Measurements from ENCODE around the gene TLCD1. TPM values are rescaled to one million over a fixed set of nuclear protein-coding genes. Genes with fewer than 3 reads are reported as not detected.

Gene TLCD1
- total RNA-seq, 4 donors from 2014 or later = 0.44 to 1.2 TPM; not detected in 2

GRCh38 chr17:28675490-28675889 is 50.5 kb downstream of the TLCD1 start:
- H3K36me3 ChIP-seq = peaks cover 4 to 99% (median 79%) of the 10 kb centered on the region in 3 donors

More at GRCh38 chr17:28675490-28675889, 50.5 kb downstream of the TLCD1 start:
- Histone ChIP-seq H3K27ac (no peak overlapping the region), H3K4me3 (no peak overlapping the region), H3K27me3 (no peaks in the 10 kb centered on the region), H3K4me1 (no peaks in the 10 kb centered on the region), H3K9me3 (no peaks in the 10 kb centered on the region)
- 54 to 55% methylated on average over 3 of the region's 3 CpGs for WGBS, 2 donors
- TF ChIP-seq EP300 (IDR thresholded peaks at IDR 0.05) = no peak
- no peak for DNase-seq (ENCODE audit: low spot score in 2 of 2)

Small RNAs within 50 kb of the gene (small RNA-seq; reads per million reads assigned to genes)
- not detected for gene SNORD42A
- not detected for gene SNORD42B
- not detected for gene SNORD4A
- gene SNORD4B = not detected

Other genes starting within 250 kb of the TLCD1 start
- gene FOXN1, start 219.9 kb downstream of the TLCD1 start, total RNA-seq = not detected
- gene UNC119, start 173.6 kb downstream of the TLCD1 start, total RNA-seq = 10 to 100 TPM; 20.5 to 30.0 (median 22.4) TPM
- gene PIGS, start 154.7 kb downstream of the TLCD1 start, total RNA-seq = 10 to 100 TPM; 62.2 to 82.4 (median 73.2) TPM
- gene ALDOC, start 149.3 kb downstream of the TLCD1 start, total RNA-seq = 100 to 1,000 TPM in 3 of 4 donors, 10 to 100 TPM in 1; 46.2 to 222 (median 141) TPM
- gene SPAG5, start 127.2 kb downstream of the TLCD1 start, total RNA-seq = 10 to 100 TPM in 1 of 4 donors, 1 to 10 TPM in 3; 5.7 to 11.4 (median 7.6) TPM
- 10 to 100 TPM in 3 of 4 donors, 1 to 10 TPM in 1; 5.7 to 34.5 (median 16.2) TPM for gene RSKR, start 112.0 kb downstream of the TLCD1 start, total RNA-seq
- gene BLTP2, start 81.1 kb downstream of the TLCD1 start, total RNA-seq = 100 to 1,000 TPM in 3 of 4 donors, 10 to 100 TPM in 1; 95.1 to 133 (median 111) TPM
- 10 to 100 TPM; 26.7 to 45.3 (median 32.4) TPM for gene SDF2, start 64.3 kb downstream of the TLCD1 start, total RNA-seq
- 100 to 1,000 TPM in 1 of 4 donors, 10 to 100 TPM in 3; 56.4 to 101 (median 66.6) TPM for gene SUPT6H, start 64.0 kb downstream of the TLCD1 start, total RNA-seq
- gene PROCA1, start 14.3 kb downstream of the TLCD1 start, total RNA-seq = 1 to 10 TPM; 2.1 to 6.3 (median 4.6) TPM
- gene RAB34, start 8.4 kb downstream of the TLCD1 start, total RNA-seq = 100 to 1,000 TPM; 189 to 298 (median 196) TPM
- 100 to 1,000 TPM; 431 to 573 (median 517) TPM for gene RPL23A, start 6.2 kb downstream of the TLCD1 start, total RNA-seq
- gene NEK8, start 2.6 kb upstream of the TLCD1 start, total RNA-seq = 1 to 10 TPM; 2.8 to 6.0 (median 3.5) TPM
- 10 to 100 TPM; 18.4 to 42.8 (median 30.0) TPM for gene TRAF4, start 17.8 kb upstream of the TLCD1 start, total RNA-seq
- 10 to 100 TPM in 2 of 4 donors, 1 to 10 TPM in 2; 6.1 to 17.1 (median 11.4) TPM for gene FAM222B, start 116.6 kb upstream of the TLCD1 start, total RNA-seq
- gene ERAL1, start 128.8 kb upstream of the TLCD1 start, total RNA-seq = 10 to 100 TPM; 26.4 to 52.8 (median 36.2) TPM
- gene FLOT2, start 171.5 kb upstream of the TLCD1 start, total RNA-seq = 10 to 100 TPM; 54.8 to 84.9 (median 65.2) TPM
- gene DHRS13, start 176.8 kb upstream of the TLCD1 start, total RNA-seq = 10 to 100 TPM in 1 of 4 donors, 1 to 10 TPM in 3; 2.4 to 21.9 (median 8.8) TPM
- 10 to 100 TPM; 45.7 to 95.1 (median 49.6) TPM for gene PHF12, start 225.3 kb upstream of the TLCD1 start, total RNA-seq